Motor neuron (in vitro differentiated cells): ENCODE results near the gene PROM1. TPM values are rescaled to one million over a fixed set of nuclear protein-coding genes. Genes with fewer than 3 reads are reported as not detected.

Source experiments
- ATAC-seq, 8 experiments: fragments of 200-7000 bp; cut with Tn5 transposase; replicated peaks in 6 of 8; 2 replicates each; pipeline ENCODE4 v1.8.0; 2021; ENCODE audit warnings: mild to moderate bottlenecking in 8 of 8, moderate library complexity in 8 of 8
- H3K27ac ChIP-seq, 2 donors: fragments of 250-450 bp; sonication (Bioruptor Pico); 2 replicates each; pipeline ENCODE4 v1.9.0; 2021; ENCODE audit warnings: antibody characterized with exemption in 2 of 2, mild to moderate bottlenecking in 2 of 2, moderate library complexity in 1 of 2
- H3K4me1 ChIP-seq, 2 donors: fragments of 250-450 bp; sonication (Bioruptor Pico); replicated peaks in 1 of 2; 2 replicates each; pipeline ENCODE4 v1.6.1; 2021; ENCODE audit warnings: antibody characterized with exemption in 2 of 2, mild to moderate bottlenecking in 2 of 2, moderate library complexity in 1 of 2
- H3K4me3 ChIP-seq, 5 donors: fragments of 250-450 bp; sonication (Bioruptor Pico); 2 replicates each; pipeline ENCODE4 v1.9.0; 2021; ENCODE audit warnings: antibody characterized with exemption in 5 of 5, mild to moderate bottlenecking in 5 of 5, moderate library complexity in 4 of 5
- WGBS, 10 experiments: fragments of 450-650 bp; shearing (Covaris generic); methylation state at CpG; one replicate each; pipeline ENCODE4 v1.0.0; 2022; 5-methylcytosine and 5-hydroxymethylcytosine counted together
- in situ Hi-C, 9 experiments: fragments of 400-800 bp; cut with MboI; loops; one replicate each; pipeline ENCODE4 v1.15.0; 2021; ENCODE audit warnings: low sequenced_read_pairs in 9 of 9, low pct_unique_long_range_greater_than_20kb in 2 of 9; ENCODE audit not compliant: unreplicated experiment in 9 of 9
- total RNA-seq, 8 experiments: library from RNA; unstranded; fragments of 300-600 nt; gene quantifications; 2 replicates each; pipeline versions ENCODE4 v1.2.3 to v1.2.4, GENCODE V29; 2022

The PROM1 gene
- total RNA-seq, 8 experiments from 2014 or later = 1.8 to 45.1 (median 10.1) TPM; not detected in 1

DNA sequence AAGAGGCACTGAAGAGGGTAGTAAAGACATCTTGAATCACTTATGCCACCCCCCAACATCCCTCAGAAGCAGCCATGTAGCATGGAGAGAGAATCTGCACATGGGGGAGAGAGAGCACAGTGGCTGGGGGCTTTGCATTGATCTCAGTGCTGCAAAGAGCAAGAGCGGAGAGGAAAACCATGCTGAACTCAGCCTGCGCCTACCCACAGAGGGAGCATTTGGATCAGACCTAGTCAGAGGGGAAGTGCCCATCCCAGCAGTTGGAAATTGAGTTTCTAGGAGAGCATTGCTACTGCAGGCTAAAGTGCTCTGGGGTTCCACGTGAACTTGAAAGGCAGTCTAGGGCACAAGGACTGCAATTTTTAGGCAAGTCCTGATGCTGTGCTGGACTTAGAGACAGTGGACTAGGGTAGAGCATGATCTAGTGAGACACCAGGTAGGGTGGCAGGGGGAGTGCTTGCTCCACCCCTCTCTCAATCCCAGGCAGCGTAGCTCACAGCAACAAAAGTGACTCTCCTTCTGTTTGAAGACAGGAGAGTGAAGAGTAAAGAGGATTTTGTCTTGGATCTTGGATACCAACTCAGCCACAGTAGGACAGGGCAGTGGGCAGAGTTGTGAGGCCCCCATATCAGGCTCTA lies 9.0 kb upstream of the PROM1 start:
- no peak for ATAC-seq
- Histone ChIP-seq H3K4me1 (no peaks in the 10 kb centered on the region), H3K27ac (no peak overlapping the region), H3K4me3 (no peak overlapping the region)
- in situ Hi-C loops = no loop called here
- WGBS, 10 experiments = 0 to 100% (median 65%) methylated on average over 1 to 3 of the region's 4 CpGs; no CpG with 5 or more reads in 3 of the 10 experiments

DNA sequence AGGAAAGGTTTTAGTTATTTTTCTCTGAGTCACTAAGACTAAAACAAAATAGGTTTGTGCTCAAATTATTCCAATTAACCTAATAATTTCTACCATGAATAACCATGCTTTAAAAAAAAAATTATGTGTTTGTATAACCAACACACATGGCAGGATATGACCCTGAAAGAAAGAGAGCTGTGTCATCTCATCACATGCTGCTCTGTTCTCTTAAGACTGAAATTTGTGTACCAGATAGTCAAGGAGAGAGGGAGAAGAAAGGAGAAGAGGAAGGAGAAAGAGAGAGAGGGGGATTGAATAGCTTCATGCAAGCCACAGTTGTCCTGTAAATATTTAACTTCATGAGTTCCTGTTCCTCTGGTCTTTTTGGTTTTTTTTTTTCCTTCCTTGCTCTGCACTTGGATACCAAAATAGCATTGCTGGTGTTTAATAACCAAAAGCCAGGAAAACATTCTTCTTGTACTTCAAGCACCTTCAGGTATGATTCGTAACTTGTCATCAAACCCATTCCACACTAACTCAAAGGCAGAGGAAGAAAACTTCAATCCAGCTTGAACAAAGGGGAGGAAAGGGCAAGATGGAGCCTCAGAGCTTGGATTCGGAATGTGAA lies 6.4 kb upstream of the PROM1 start:
- 22 to 100% (median 71%) methylated on average over 1 to 2 of the region's 2 CpGs; no CpG with 5 or more reads in 1 of the 10 experiments for WGBS, 10 experiments
- no peak for ATAC-seq
- in situ Hi-C loops = no loop called here
- Histone ChIP-seq H3K4me1 (no peaks in the 10 kb centered on the region), H3K27ac (no peak overlapping the region), H3K4me3 (no peak overlapping the region)

GRCh38 chr4:16089156-16089555 lies 5.3 kb upstream of the PROM1 start:
- no peak overlapping the region for H3K27ac ChIP-seq
- WGBS, 10 experiments = 46 to 100% (median 86%) methylated on average over 1 to 3 of the region's 3 CpGs; no CpG with 5 or more reads in 2 of the 10 experiments
- no peak overlapping the region for H3K4me3 ChIP-seq
- no peaks in the 10 kb centered on the region for H3K4me1 ChIP-seq
- in situ Hi-C loops = no loop called here
- no peak for ATAC-seq

DNA sequence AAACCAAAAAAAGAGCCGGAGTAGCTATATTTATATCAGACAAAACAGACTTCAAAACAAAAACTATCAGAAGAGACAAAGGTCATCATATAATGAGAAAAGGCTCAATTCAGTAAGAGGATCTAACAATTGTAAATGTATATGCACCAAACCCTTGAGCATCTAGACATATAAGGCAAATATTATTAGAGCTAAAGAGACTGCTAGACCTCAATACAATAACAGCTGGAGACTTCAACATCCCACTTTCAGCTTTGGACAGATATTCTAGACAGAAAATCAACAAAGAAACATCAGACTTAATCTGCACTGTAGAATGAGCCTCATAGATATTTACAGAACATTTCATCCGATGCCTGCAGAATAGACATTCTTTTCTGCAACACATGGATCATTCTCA lies 4.8 kb upstream of the PROM1 start:
- Histone ChIP-seq H3K27ac (no peak overlapping the region), H3K4me1 (no peaks in the 10 kb centered on the region), H3K4me3 (no peak overlapping the region)
- in situ Hi-C loops = no loop called here
- ATAC-seq = no peak
- WGBS, 10 experiments = 0 to 100% (median 88%) methylated on average over 1 to 2 of the region's 2 CpGs

- 100% methylated on average over 1 to 2 of the region's 2 CpGs; no CpG with 5 or more reads in 8 of the 10 experiments for WGBS, 10 experiments
- no peak overlapping the region for H3K27ac ChIP-seq
- no peak for ATAC-seq
- in situ Hi-C loops = no loop called here
- H3K4me3 ChIP-seq = no peak overlapping the region
- H3K4me1 ChIP-seq = peaks cover 0 to 3% of the 10 kb centered on the region in 2 donors
Measured at GRCh38 chr4:16085822-16086221, 2.0 kb upstream of the PROM1 start.

- in situ Hi-C loops = no loop called here
- Histone ChIP-seq H3K4me3 (peak overlapping the region; percentile 36 to 53 (median 52)), H3K27ac (no peak overlapping the region), H3K4me1 (peaks cover 0 to 3% of the 10 kb centered on the region in 2 donors)
- WGBS, 10 experiments = 0 to 16% (median 0%) methylated on average over 2 to 5 of the region's 60 CpGs; no CpG with 5 or more reads in 5 of the 10 experiments
- peak in 7 of 8 experiments; percentile 49 to 80 (median 64) for ATAC-seq
Measured at GRCh38 chr4:16082426-16083240, 1.2 kb downstream of the PROM1 start.

- H3K27ac ChIP-seq = no peak overlapping the region
- peak overlapping the region; percentile 36 to 53 (median 52) for H3K4me3 ChIP-seq
- no peak for ATAC-seq
- in situ Hi-C loops = no loop called here
- H3K4me1 ChIP-seq = peaks cover 0 to 3% of the 10 kb centered on the region in 2 donors
- 3 to 64% (median 18%) methylated on average over 1 to 13 of the region's 17 CpGs; no CpG with 5 or more reads in 1 of the 10 experiments for WGBS, 10 experiments
Measured at GRCh38 chr4:16082041-16082425, 1.8 kb downstream of the PROM1 start.

- peaks cover 3% of the 10 kb centered on the region in 2 donors for H3K4me1 ChIP-seq
- in situ Hi-C loops = no loop called here
- no peak for ATAC-seq
- H3K27ac ChIP-seq = no peak overlapping the region
- 0 to 100% (median 95%) methylated on average over 1 of the region's 1 CpG; no CpG with 5 or more reads in 4 of the 10 experiments for WGBS, 10 experiments
- H3K4me3 ChIP-seq = no peak overlapping the region
Measured at GRCh38 chr4:16079046-16079445, 4.8 kb downstream of the PROM1 start.

- 72 to 100% (median 94%) methylated on average over 1 to 4 of the region's 4 CpGs; no CpG with 5 or more reads in 3 of the 10 experiments for WGBS, 10 experiments
- in situ Hi-C loops = no loop called here
Measured at GRCh38 chr4:16078195-16078760, 5.5 kb downstream of the PROM1 start.

DNA sequence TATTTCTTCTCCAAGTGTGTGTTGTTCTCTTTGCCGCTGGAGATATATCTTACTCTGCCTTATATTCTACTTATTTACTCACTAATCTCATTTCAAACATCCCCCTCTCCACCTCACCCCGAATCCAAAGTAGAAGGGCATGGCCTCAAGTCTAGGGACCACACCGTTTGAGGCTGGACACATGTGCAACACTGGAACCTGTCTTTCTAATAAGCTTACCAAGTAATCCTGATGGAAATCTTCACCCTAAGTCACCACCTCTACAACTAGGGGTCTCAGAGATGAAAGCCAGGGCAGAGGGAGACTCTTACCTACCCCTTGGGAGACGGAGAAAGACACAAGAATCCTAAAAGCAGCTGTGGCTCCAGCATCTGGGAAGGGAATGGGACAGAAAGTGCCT lies 6.0 kb downstream of the PROM1 start:
- peaks cover 3% of the 10 kb centered on the region in 2 donors for H3K4me1 ChIP-seq
- no peak overlapping the region for H3K4me3 ChIP-seq

More at GRCh38 chr4:16078195-16078760, 5.5 kb downstream of the PROM1 start:
- no peak for ATAC-seq
- no peak overlapping the region for H3K27ac ChIP-seq
- H3K4me3 ChIP-seq = no peak overlapping the region
- H3K4me1 ChIP-seq = peaks cover 3% of the 10 kb centered on the region in 2 donors

DNA sequence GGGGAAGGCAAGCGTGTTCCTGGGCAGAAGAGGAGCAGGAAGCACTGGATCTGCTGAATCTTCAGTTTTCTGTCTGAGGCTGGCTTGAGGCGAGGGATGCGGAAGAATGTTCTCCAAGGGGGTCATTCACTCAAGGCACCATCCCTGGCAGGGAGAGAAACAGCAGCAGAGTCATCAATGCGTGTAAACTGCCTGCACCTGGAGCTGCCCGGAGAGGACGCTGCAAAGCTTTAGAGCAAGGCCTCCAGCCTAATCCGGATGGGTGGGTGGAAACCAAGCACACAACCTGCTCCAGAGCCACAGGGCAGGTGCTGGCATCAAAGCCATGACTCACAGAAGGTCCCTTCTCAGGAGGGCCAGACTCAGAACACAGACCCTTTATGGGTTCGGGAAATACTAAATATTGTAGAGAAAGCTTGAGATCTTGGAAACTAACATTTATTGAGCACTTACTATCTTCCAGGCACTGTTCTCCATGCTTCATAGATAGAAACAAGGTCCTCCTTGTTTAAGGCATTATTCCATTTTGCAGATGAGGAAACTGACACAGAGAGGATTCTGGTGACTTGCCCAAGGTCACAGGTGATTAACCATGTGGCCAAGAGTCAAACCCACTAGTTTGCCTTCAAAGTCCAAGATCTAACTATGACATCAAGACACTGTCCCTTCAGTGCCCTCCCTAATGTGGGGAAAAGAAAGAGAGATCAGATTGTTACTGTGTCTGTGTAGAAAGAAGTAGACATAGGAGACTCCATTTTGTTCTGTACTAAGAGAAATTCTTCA lies 7.7 kb downstream of the PROM1 start:
- in situ Hi-C loops = no loop called here
- no peak overlapping the region for H3K4me3 ChIP-seq
- peaks cover 0 to 3% of the 10 kb centered on the region in 2 donors for H3K4me1 ChIP-seq
- no peak for ATAC-seq
- 11 to 100% (median 90%) methylated on average over 1 to 6 of the region's 8 CpGs; no CpG with 5 or more reads in 2 of the 10 experiments for WGBS, 10 experiments
- no peak overlapping the region for H3K27ac ChIP-seq

More for the DNA sequence above, 6.0 kb downstream of the PROM1 start:
- WGBS, 10 experiments = 0 to 100% (median 72%) methylated on average over 1 to 4 of the region's 4 CpGs; no CpG with 5 or more reads in 3 of the 10 experiments
- no peak for ATAC-seq
- in situ Hi-C loops = no loop called here
- no peak overlapping the region for H3K27ac ChIP-seq

GRCh38 chr4:16075061-16075460 lies 8.8 kb downstream of the PROM1 start:
- no peak overlapping the region for H3K4me3 ChIP-seq
- peaks cover 0 to 10% of the 10 kb centered on the region in 2 donors for H3K4me1 ChIP-seq
- in situ Hi-C loops = no loop called here
- no peak for ATAC-seq
- WGBS, 10 experiments = 0 to 100% (median 67%) methylated on average over 1 to 3 of the region's 3 CpGs
- no peak overlapping the region for H3K27ac ChIP-seq
